ENCODE results near the gene F11R.

GRCh38 chr1:161006563-161006962 lies 14.4 kb downstream of the F11R start:
- TF ChIP-seq EZH2 (IDR thresholded peaks at IDR 0.05; ENCODE audit: insufficient read depth, poor library complexity, severe bottlenecking) (no peak), EZH2phosphoT487 (IDR thresholded peaks at IDR 0.05; ENCODE audit: insufficient read depth, low read depth) (no peak)
